HepG2 (cell line): ENCODE data around the gene TAB2. TPM values are rescaled to one million over a fixed set of nuclear protein-coding genes. Genes with fewer than 3 reads are reported as not detected.

Experiments
- ATAC-seq: fragments of 200-7000 bp; cut with Tn5 transposase; 3 replicates; pipeline ENCODE4 v1.9.1; 2020; ENCODE audit warnings: mild to moderate bottlenecking, moderate library complexity
- BruUV-seq: library from RNA; stranded (reverse); fragments of 400-500 nt; replicated peaks from 2 replicates; lab custom pipeline; 2021; lab: Mats Ljungman, UMichigan
- CTCF ChIA-PET: fragments of 300-600 bp; formaldehyde crosslinking; extraction: SDS; loops from one replicate; lab custom pipeline; 2021; ENCODE audit warnings: low total read pairs, inconsistent platforms, low intra/inter-chr PET ratio; lab: Yijun Ruan, JAX
- POLR2A ChIA-PET: fragments of 350-600 bp; sonication (Branson Sonifier 250); formaldehyde crosslinking; loops from one replicate; lab custom pipeline; 2020; ENCODE audit warnings: antibody characterized with exemption, inconsistent platforms; lab: Yijun Ruan, JAX
- DNase-seq: peaks from one replicate; pipeline ENCODE4 v3.0.0-alpha.2; 2015; ENCODE audit warnings: low spot score
- FAIRE-seq: peaks from 3 replicates; lab custom pipeline; 2011; peaks lifted over from hg19 to GRCh38; lab: Jason Lieb, UNC
- H2AFZ ChIP-seq: one replicate; pipeline ENCODE4 v1.6.1; 2011; ENCODE audit warnings: low read length, inconsistent platforms
- H3K27ac ChIP-seq: fragments of 300-600 bp; 3 replicates; pipeline ENCODE4 v1.8.0; 2011; ENCODE audit warnings: mixed run types, mild to moderate bottlenecking, mixed read lengths, low read length, inconsistent platforms; ENCODE audit not compliant: insufficient read depth; ENCODE audit errors: extremely low read length
- H3K27me3 ChIP-seq, 2 experiments: fragments of 200-600 bp in 1 of 2; 2 replicates in 1 of 2; 3 replicates in 1 of 2; pipeline versions ENCODE4 v1.6.0 to v1.8.0; 2011; ENCODE audit warnings: low read length in 2 of 2, mild to moderate bottlenecking in 2 of 2, moderate library complexity in 2 of 2, inconsistent platforms in 1 of 2; ENCODE audit not compliant: insufficient read depth in 2 of 2, control insufficient read depth in 1 of 2
- H3K36me3 ChIP-seq, 2 experiments: fragments of 200-600 bp in 1 of 2; replicated peaks in 1 of 2; 2 replicates in 1 of 2; 3 replicates in 1 of 2; pipeline versions ENCODE4 v1.5.1 to v1.8.0; 2011; ENCODE audit warnings: low read length in 2 of 2, inconsistent platforms in 1 of 2; ENCODE audit not compliant: insufficient read depth in 2 of 2, control insufficient read depth in 1 of 2
- H3K4me1 ChIP-seq: 2 replicates; pipeline ENCODE4 v1.5.1; 2012; ENCODE audit warnings: low read length, inconsistent platforms; ENCODE audit not compliant: insufficient read depth
- H3K4me2 ChIP-seq: 2 replicates; pipeline ENCODE4 v1.6.0; 2011; ENCODE audit warnings: low read depth, low read length, inconsistent platforms
- H3K4me3 ChIP-seq, 3 experiments: fragments of 200-600 bp in 1 of 3; sonication (generic), shearing (Covaris generic) in 1 of 3; replicated peaks in 1 of 3; 2 replicates each; pipeline ENCODE4 v1.5.1; 2011 to 2016; ENCODE audit warnings: low read length in 3 of 3, inconsistent platforms in 2 of 3, low read depth in 2 of 3, mild to moderate bottlenecking in 2 of 3, control low read depth in 1 of 3, mixed read lengths in 1 of 3; ENCODE audit not compliant: insufficient read depth in 1 of 3
- H3K79me2 ChIP-seq: one replicate; pipeline ENCODE4 v1.6.1; 2011; ENCODE audit warnings: low read length, inconsistent platforms; ENCODE audit not compliant: insufficient read depth
- H3K9ac ChIP-seq: 2 replicates; pipeline ENCODE4 v1.6.0; 2011; ENCODE audit warnings: mild to moderate bottlenecking, low read depth, low read length, inconsistent platforms; ENCODE audit not compliant: insufficient read depth
- H3K9me3 ChIP-seq: 2 replicates; pipeline ENCODE4 v1.5.1; 2012; ENCODE audit warnings: mild to moderate bottlenecking, low read length
- H4K20me1 ChIP-seq: 2 replicates; pipeline ENCODE4 v1.6.0; 2011; ENCODE audit warnings: inconsistent platforms, mild to moderate bottlenecking, low read length, moderate library complexity; ENCODE audit not compliant: insufficient read depth
- ATF5 ChIP-seq: sonication (generic); formaldehyde crosslinking; IDR thresholded peaks from 2 replicates; pipeline ENCODE4 v1.4.0; 2020; ENCODE audit warnings: mild to moderate bottlenecking, low read depth, missing genetic modification reagents
- EHMT2 ChIP-seq: fragments of 200-600 bp; sonication (generic); IDR thresholded peaks from 2 replicates; pipeline ENCODE4 v1.7.0; 2017; ENCODE audit warnings: antibody characterized with exemption, low read depth, low read length, borderline replicate concordance
- GPBP1L1 ChIP-seq: sonication (generic); formaldehyde crosslinking; IDR thresholded peaks from 2 replicates; pipeline ENCODE4 v1.5.0; 2020; ENCODE audit warnings: mild to moderate bottlenecking, missing genetic modification reagents
- HOXA3 ChIP-seq: sonication (generic); formaldehyde crosslinking; IDR thresholded peaks from 2 replicates; pipeline ENCODE4 v1.5.0; 2020; ENCODE audit warnings: missing genetic modification reagents
- MTA1 ChIP-seq: sonication (generic); formaldehyde crosslinking; IDR thresholded peaks from 2 replicates; pipeline ENCODE4 v1.4.0; 2020; ENCODE audit warnings: missing genetic modification reagents, mild to moderate bottlenecking, borderline replicate concordance
- NCOA2 ChIP-seq: sonication (generic); formaldehyde crosslinking; IDR thresholded peaks from 2 replicates; pipeline ENCODE4 v1.8.0; 2022; ENCODE audit warnings: inconsistent platforms
- NFKBIZ ChIP-seq: IDR thresholded peaks from 2 replicates; pipeline ENCODE4 v1.6.1; 2018; ENCODE audit warnings: missing genetic modification reagents, missing compliant biosample characterization
- RARA ChIP-seq: IDR thresholded peaks from 2 replicates; pipeline ENCODE4 v1.6.1; 2016; ENCODE audit warnings: missing genetic modification reagents, missing compliant biosample characterization
- RBM22 ChIP-seq: fragments of 200-400 bp; formaldehyde crosslinking; optimal IDR thresholded peaks from 2 replicates; pipeline ENCODE3; 2017; ENCODE audit warnings: mild to moderate bottlenecking, low read length, moderate library complexity
- SNAPC4 ChIP-seq: sonication (generic); formaldehyde crosslinking; IDR thresholded peaks from 2 replicates; pipeline ENCODE4 v1.4.0; 2020; ENCODE audit warnings: mild to moderate bottlenecking, missing genetic modification reagents
- TBX3 ChIP-seq: fragments of 450-650 bp; IDR thresholded peaks from 2 replicates; pipeline ENCODE4 v1.6.1; 2017; ENCODE audit warnings: antibody characterized with exemption, mild to moderate bottlenecking, inconsistent platforms, borderline replicate concordance
- TGIF2 ChIP-seq: IDR thresholded peaks from 2 replicates; pipeline ENCODE4 v1.6.1; 2016; ENCODE audit warnings: control low read depth, missing compliant biosample characterization
- YEATS2 ChIP-seq: sonication (generic); formaldehyde crosslinking; IDR thresholded peaks from 2 replicates; pipeline ENCODE4 v1.4.0; 2020; ENCODE audit warnings: missing genetic modification reagents, borderline replicate concordance
- ZMAT3 ChIP-seq: sonication (generic); formaldehyde crosslinking; conservative IDR thresholded peaks from 2 replicates; pipeline ENCODE4 v1.7.0; 2021; ENCODE audit warnings: missing genetic modification reagents
- ZMYM2 ChIP-seq: sonication (generic); formaldehyde crosslinking; IDR thresholded peaks from 2 replicates; pipeline ENCODE4 v1.8.0; 2022; ENCODE audit warnings: mild to moderate bottlenecking, missing genetic modification reagents
- ZNF225 ChIP-seq: sonication (generic); formaldehyde crosslinking; IDR thresholded peaks from 2 replicates; pipeline ENCODE4 v1.4.0; 2020; ENCODE audit warnings: mild to moderate bottlenecking, missing genetic modification reagents
- ZNF256 ChIP-seq: sonication (generic); formaldehyde crosslinking; conservative IDR thresholded peaks from 2 replicates; pipeline ENCODE4 v1.4.0; 2020; ENCODE audit warnings: missing genetic modification reagents
- ZNF569 ChIP-seq: sonication (generic); formaldehyde crosslinking; IDR thresholded peaks from 2 replicates; pipeline ENCODE4 v1.5.0; 2020; ENCODE audit warnings: mild to moderate bottlenecking, missing genetic modification reagents, moderate library complexity, borderline replicate concordance
- WGBS: methylation state at CpG from one replicate; pipeline ENCODE4 v1.1.6; 2017; ENCODE audit warnings: low lambda C conversion rate; 5-methylcytosine and 5-hydroxymethylcytosine counted together
- in situ Hi-C: cut with HindIII; loops from 2 replicates; pipeline ENCODE4 v1.10.0; 2017; ENCODE audit warnings: low pct_unique_long_range_greater_than_20kb; ENCODE audit not compliant: extremely low pct_ligation_motif_present
- intact Hi-C: fragments of 100-400 bp; cut with micrococcal nuclease; formaldehyde crosslinking; loops from one replicate; pipeline ENCODE4 v1.10.0; 2022; ENCODE audit not compliant: unreplicated experiment
- polyA plus RNA-seq, 8 experiments: library from polyadenylated mRNA; depleted of rRNA in 3 of 8; stranded (reverse) in 7 of 8; unstranded in 1 of 8; fragments of >200 nt; fragmentation: Illumina TruSeq in 4 of 8; extraction: Trizol in 4 of 8; gene quantifications; 2 replicates each; pipeline versions ENCODE4 v1.2.1 to v1.2.3, GENCODE V29; 2011 to 2016; ENCODE audit warnings: low read depth in 4 of 8, missing spikeins in 1 of 8, mixed read lengths in 1 of 8; ENCODE audit not compliant: insufficient read depth in 1 of 8
- total RNA-seq, 5 experiments: library from RNA; depleted of rRNA; stranded (reverse); fragments of >200 nt; fragmentation: Illumina TruSeq; extraction: Trizol; gene quantifications; 2 replicates each; pipeline ENCODE4 v1.2.3, GENCODE V29; 2016; ENCODE audit warnings: low read depth in 1 of 5

Gene TAB2
- total and polyA plus RNA-seq, 2 of the 13 experiments (the other 11 are each of a cell fraction or from before 2014, with no cell fraction given): 23.7 to 50.2 TPM

- TF ChIP-seq NCOA2 (CRISPR knock-in tag) (no peak), RBM22 (no peak)
These were observed 41.9 kb downstream of the TAB2 start (continued) for GRCh38 chr6:149359440-149359839.

- Histone ChIP-seq H2AFZ (no peak overlapping the region), H3K4me1 (peaks cover 13% of the 10 kb centered on the region)
- ATAC-seq (no peak), FAIRE-seq (no peak)
- POLR2A ChIA-PET: no interaction called here
- intact Hi-C loops (no loop called here), in situ Hi-C loops (no loop called here)
- TF ChIP-seq HOXA3 (CRISPR knock-in tag) (no peak), EHMT2 (no peak), ATF5 (CRISPR knock-in tag) (no peak), ZMYM2 (no peak), TGIF2 (CRISPR knock-in tag) (no peak), ZNF225 (CRISPR knock-in tag) (no peak), YEATS2 (CRISPR knock-in tag) (no peak), MTA1 (no peak), RARA (CRISPR knock-in tag) (no peak), ZNF256 (CRISPR knock-in tag) (no peak), NFKBIZ (CRISPR knock-in tag) (no peak), ZMAT3 (CRISPR knock-in tag) (no peak), ZNF569 (CRISPR knock-in tag) (no peak), SNAPC4 (CRISPR knock-in tag) (no peak), GPBP1L1 (CRISPR knock-in tag) (no peak), TBX3 (no peak)
- TF ChIP-seq, all 625 proteins: peak for 0
- Histone ChIP-seq H3K9me3 (no peaks in the 10 kb centered on the region), H3K4me2 (no peak overlapping the region), H4K20me1 (peaks cover 9% of the 10 kb centered on the region), H3K27me3 (no peaks in the 10 kb centered on the region), H3K4me3 (no peak overlapping the region), H3K27ac (no peak overlapping the region), H3K36me3 (no peaks in the 10 kb centered on the region; a peak in 1 of 5 replicates), H3K9ac (no peak overlapping the region), H3K79me2 (peaks cover 73% of the 10 kb centered on the region)
- BruUV-seq: no TSS peak
- WGBS: 90% methylated on average over 3 of the region's 3 CpGs
- CTCF ChIA-PET: no interaction called here
- DNase-seq: no peak
These were observed 43.0 kb downstream of the TAB2 start for GRCh38 chr6:149360536-149360935.
